Measurements from ENCODE around the gene WBP2NL.
"Not testable (repeated sequence)": the region's sequence is repeated elsewhere in the genome, so short reads cannot be mapped to it uniquely, and the experiment has no call there.

Gene WBP2NL

GRCh38 chr22:42068291-42068690 is 69.7 kb downstream of the WBP2NL start:
- H3K27ac ChIP-seq, result no peak overlapping the region
- ChIA-PET POLR2A (ENCODE audit: low non-redundant PET) (no interaction called here), CTCF (no interaction called here)
- DNase-seq (ENCODE audit: low spot score), result no peak
- TF ChIP-seq CTCF (conservative IDR thresholded peaks at IDR 0.05; ENCODE audit: low read depth), result no peak

GRCh38 chr22:42069801-42070516 is 71.4 kb downstream of the WBP2NL start:
- TF ChIP-seq CTCF (conservative IDR thresholded peaks at IDR 0.05; ENCODE audit: low read depth), result no peak
- peak overlapping the region; percentile 88 for H3K27ac ChIP-seq
- no peak for DNase-seq (ENCODE audit: low spot score)
- ChIA-PET CTCF (interaction anchor here (0.6 to 0.7 kb wide), 2 partner anchors 75 to 122 kb away, joined by 3 read pairs; no protein-coding TSS in a partner anchor), POLR2A (ENCODE audit: low non-redundant PET) (no interaction called here)

- peak within 1 kb of the TSS; percentile 88 for H3K27ac ChIP-seq
- no peak for TF ChIP-seq CTCF (conservative IDR thresholded peaks at IDR 0.05; ENCODE audit: low read depth)
- DNase-seq (ENCODE audit: low spot score), result peak; percentile 85
- CTCF ChIA-PET, result interaction anchor here (0.5 to 0.7 kb wide), 3 partner anchors 20 to 123 kb away, joined by 3 read pairs; no protein-coding TSS in a partner anchor
- POLR2A ChIA-PET (ENCODE audit: low non-redundant PET), result no interaction called here
These were observed 72.2 kb downstream of the WBP2NL start, which contains the start of gene NAGA for GRCh38 chr22:42070517-42071422. Gene NAGA, minus strand, starts transcription at chr22:42070812. Its CDS starts 515 bp downstream, at chr22:42070297.

GRCh38 chr22:42071508-42071907 is 72.9 kb downstream of the WBP2NL start:
- POLR2A ChIA-PET (ENCODE audit: low non-redundant PET); DNase-seq (ENCODE audit: low spot score): not testable (repeated sequence)
- peak overlapping the region; percentile 88 for H3K27ac ChIP-seq
- CTCF ChIA-PET, result interaction anchor here (0.5 to 0.6 kb wide), 2 partner anchors 111 to 374 kb away, joined by 3 to 5 read pairs; no protein-coding TSS in a partner anchor

- DNase-seq (ENCODE audit: low spot score), result no peak
- H3K27ac ChIP-seq, result peak overlapping the region; percentile 55
- TF ChIP-seq CTCF (conservative IDR thresholded peaks at IDR 0.05; ENCODE audit: low read depth), result no peak
- ChIA-PET POLR2A (ENCODE audit: low non-redundant PET) (no interaction called here), CTCF (no interaction called here)
These were observed 74.2 kb downstream of the WBP2NL start for GRCh38 chr22:42072606-42073330.

GRCh38 chr22:42073621-42074041 is 75.0 kb downstream of the WBP2NL start:
- CTCF ChIA-PET, result no interaction called here
- no peak for TF ChIP-seq CTCF (conservative IDR thresholded peaks at IDR 0.05; ENCODE audit: low read depth)
- DNase-seq (ENCODE audit: low spot score), result no peak
- POLR2A ChIA-PET (ENCODE audit: low non-redundant PET), result no interaction called here
- peak overlapping the region; percentile 55 for H3K27ac ChIP-seq

Measured in RWPE1 (cell line).